Measurements from ENCODE around the gene UPK1B.
"Not testable (repeated sequence)": the region's sequence is repeated elsewhere in the genome, so short reads cannot be mapped to it uniquely, and the experiment has no call there.

Gene UPK1B

DNA sequence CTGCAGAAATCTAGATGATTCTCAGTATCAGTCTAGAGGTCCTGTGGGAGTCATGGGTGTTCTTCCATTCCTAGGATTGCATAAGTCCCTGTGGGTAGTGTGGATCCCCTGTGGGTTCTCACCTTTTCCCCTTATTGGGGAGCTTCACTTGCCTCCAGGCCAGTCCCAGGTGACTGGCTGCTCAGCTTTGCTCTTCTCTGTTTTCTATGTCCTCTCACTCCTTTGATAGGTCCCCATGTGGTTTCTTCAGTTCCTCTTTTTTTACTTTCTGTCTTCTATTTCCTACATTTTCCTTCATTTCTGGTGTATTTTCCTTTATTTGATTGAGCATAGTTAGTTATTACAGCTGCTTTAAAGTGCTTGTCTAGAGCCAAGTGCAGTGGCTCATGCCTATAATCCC, 16.5 kb upstream of the UPK1B start:
- peaks cover 44% of the 10 kb centered on the region for H3K9me3 Mint-ChIP-seq
- H3K4me3 Mint-ChIP-seq = no peak overlapping the region
- no peaks in the 10 kb centered on the region for H3K4me1 Mint-ChIP-seq (ENCODE audit: low read depth)
- no peaks in the 10 kb centered on the region for H3K36me3 Mint-ChIP-seq (ENCODE audit: low read depth)
- H3K27me3 Mint-ChIP-seq = no peaks in the 10 kb centered on the region
- intact Hi-C loops (cut with micrococcal nuclease) = no loop called here
- H3K27ac Mint-ChIP-seq = no peak overlapping the region

DNA sequence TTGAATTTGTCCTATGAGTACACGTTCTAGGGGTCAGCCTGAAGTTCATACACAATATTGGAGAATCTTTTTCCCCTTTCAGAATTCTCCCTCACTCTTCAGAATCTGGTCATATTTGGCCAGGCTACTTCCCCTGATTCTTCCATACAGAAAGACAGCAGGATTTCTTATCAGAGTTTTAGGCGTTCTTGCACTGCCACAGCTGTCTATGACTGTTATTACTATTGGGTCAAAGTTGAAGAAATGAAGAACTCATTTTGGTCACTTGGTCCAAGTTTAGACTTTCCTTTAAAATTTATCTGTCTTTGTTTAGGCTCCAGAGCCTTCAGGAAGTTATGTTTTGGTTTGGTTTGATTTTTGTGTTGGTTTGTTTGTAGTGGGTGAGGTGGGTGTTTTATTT, 15.4 kb upstream of the UPK1B start:
- Mint-ChIP-seq H3K9me3 (peaks cover 50% of the 10 kb centered on the region), H3K27ac (no peak overlapping the region), H3K27me3 (no peaks in the 10 kb centered on the region), H3K36me3 (ENCODE audit: low read depth) (no peaks in the 10 kb centered on the region), H3K4me3 (no peak overlapping the region), H3K4me1 (ENCODE audit: low read depth) (no peaks in the 10 kb centered on the region)
- intact Hi-C loops (cut with micrococcal nuclease) = no loop called here

DNA sequence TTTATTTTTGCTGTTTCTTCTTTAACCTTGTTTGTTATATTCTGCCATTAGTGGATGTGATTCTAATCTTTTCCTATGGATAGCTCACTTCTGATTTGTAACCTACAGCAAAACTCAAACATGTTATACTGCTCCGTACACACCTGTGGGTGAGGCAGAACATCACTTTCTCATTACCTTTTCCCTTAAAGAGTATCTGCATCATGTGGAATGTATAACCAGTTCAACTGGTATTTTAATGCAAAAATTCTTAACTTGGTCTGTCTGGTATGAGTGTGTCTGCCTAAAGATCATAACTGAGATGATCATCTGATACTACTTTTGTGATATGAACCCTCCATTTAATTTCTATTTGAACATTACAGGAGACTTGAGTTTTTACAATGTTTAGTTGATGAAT, 13.0 kb upstream of the UPK1B start:
- no peak overlapping the region for H3K4me3 Mint-ChIP-seq
- no peaks in the 10 kb centered on the region for H3K36me3 Mint-ChIP-seq (ENCODE audit: low read depth)
- intact Hi-C loops (cut with micrococcal nuclease) = no loop called here
- no peaks in the 10 kb centered on the region for H3K27me3 Mint-ChIP-seq
- no peak overlapping the region for H3K27ac Mint-ChIP-seq
- no peaks in the 10 kb centered on the region for H3K4me1 Mint-ChIP-seq (ENCODE audit: low read depth)
- H3K9me3 Mint-ChIP-seq = peaks cover 48% of the 10 kb centered on the region

DNA sequence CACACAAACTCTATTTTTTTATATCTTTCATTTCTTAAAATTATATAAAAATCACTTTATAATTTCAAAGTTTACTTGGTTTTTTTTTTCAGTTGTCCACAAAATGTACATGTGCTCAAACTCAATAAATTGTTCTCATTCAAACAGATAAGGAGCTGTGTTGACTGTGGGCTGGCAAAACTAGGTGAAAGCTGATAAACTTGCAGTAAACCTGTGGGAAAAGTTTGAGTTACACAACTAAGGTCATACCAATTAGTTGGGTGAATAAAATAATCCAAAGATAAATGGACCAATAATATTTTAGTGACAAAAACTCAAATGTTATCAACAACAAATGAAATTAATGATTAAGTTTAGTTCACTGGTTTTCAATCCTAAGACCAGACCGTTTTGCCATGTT, 12.6 kb upstream of the UPK1B start:
- no peaks in the 10 kb centered on the region for H3K36me3 Mint-ChIP-seq (ENCODE audit: low read depth)
- no peaks in the 10 kb centered on the region for H3K27me3 Mint-ChIP-seq
- no peak overlapping the region for H3K27ac Mint-ChIP-seq
- H3K4me3 Mint-ChIP-seq = no peak overlapping the region
- intact Hi-C loops (cut with micrococcal nuclease) = no loop called here
- H3K9me3 Mint-ChIP-seq = peaks cover 48% of the 10 kb centered on the region
- no peaks in the 10 kb centered on the region for H3K4me1 Mint-ChIP-seq (ENCODE audit: low read depth)

DNA sequence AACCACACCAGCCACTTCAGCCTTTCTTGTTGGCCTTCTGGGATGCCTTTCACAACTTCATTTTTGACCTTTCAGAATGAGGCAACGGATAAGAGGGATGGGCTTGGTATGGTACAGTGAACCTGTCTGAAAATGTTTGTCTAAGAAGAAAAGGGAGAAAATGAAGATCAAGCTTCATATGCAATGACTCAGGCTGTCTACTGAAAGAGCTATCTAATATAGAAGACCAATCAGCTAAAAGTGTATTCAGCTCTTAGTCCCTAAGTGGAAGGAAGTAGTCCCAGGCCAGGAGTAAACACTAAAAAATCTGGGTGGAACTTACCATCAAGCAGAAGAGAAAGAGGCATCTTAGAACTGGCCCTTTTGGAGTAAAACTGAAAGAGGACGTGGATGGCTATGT, 12.2 kb upstream of the UPK1B start:
- Mint-ChIP-seq H3K4me1 (ENCODE audit: low read depth) (no peaks in the 10 kb centered on the region), H3K9me3 (peaks cover 47% of the 10 kb centered on the region), H3K36me3 (ENCODE audit: low read depth) (no peaks in the 10 kb centered on the region), H3K27ac (no peak overlapping the region), H3K27me3 (no peaks in the 10 kb centered on the region), H3K4me3 (no peak overlapping the region)
- intact Hi-C loops (cut with micrococcal nuclease) = no loop called here

DNA sequence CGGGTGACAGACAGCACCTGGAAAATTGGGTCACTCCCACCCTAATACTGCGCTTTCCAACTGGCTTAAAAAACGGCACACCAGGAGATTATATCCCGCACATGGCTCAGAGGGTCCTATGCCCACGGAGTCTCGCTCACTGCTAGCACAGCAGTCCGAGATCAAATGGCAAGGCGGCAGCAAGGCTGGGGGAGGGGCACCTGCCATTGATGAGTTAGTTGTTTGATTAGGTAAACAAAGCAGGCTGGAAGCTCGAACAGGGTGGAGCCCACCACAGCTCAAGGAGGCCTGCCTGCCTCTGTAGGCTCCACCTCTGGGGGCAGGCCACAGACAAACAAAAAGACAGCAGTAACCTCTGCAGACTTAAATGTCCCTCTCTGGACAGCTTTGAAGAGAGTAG, 8.7 kb upstream of the UPK1B start:
- peaks cover 43% of the 10 kb centered on the region for H3K9me3 Mint-ChIP-seq
- H3K27me3 Mint-ChIP-seq; H3K36me3 Mint-ChIP-seq (ENCODE audit: low read depth); H3K4me3 Mint-ChIP-seq; H3K27ac Mint-ChIP-seq; H3K4me1 Mint-ChIP-seq (ENCODE audit: low read depth); intact Hi-C loops (cut with micrococcal nuclease): not testable (repeated sequence)

DNA sequence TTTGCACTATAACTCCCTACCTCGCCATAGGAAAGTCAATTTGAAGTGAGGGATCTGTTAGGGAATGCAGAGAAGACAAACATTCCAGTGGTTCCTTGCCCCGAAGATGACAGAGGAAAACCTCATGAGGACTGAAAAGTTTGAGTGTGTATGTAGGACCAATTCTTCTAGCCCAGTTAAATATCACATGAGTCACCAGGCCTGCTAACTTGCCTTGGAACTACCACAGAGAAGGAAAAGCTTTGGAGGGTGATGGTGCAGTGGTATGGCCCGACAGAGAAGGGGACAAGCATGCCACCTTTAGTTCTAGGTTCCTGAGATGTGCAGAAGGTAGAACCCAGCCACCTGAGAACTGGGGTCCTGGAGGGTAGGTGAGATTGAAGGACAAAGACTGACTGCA, 2.6 kb upstream of the UPK1B start:
- Mint-ChIP-seq H3K36me3 (ENCODE audit: low read depth) (no peaks in the 10 kb centered on the region), H3K4me3 (no peak overlapping the region), H3K4me1 (ENCODE audit: low read depth) (peaks cover under 1% of the 10 kb centered on the region), H3K9me3 (peaks cover 11% of the 10 kb centered on the region), H3K27ac (no peak overlapping the region), H3K27me3 (peaks cover 13% of the 10 kb centered on the region)
- intact Hi-C loops (cut with micrococcal nuclease) = no loop called here

DNA sequence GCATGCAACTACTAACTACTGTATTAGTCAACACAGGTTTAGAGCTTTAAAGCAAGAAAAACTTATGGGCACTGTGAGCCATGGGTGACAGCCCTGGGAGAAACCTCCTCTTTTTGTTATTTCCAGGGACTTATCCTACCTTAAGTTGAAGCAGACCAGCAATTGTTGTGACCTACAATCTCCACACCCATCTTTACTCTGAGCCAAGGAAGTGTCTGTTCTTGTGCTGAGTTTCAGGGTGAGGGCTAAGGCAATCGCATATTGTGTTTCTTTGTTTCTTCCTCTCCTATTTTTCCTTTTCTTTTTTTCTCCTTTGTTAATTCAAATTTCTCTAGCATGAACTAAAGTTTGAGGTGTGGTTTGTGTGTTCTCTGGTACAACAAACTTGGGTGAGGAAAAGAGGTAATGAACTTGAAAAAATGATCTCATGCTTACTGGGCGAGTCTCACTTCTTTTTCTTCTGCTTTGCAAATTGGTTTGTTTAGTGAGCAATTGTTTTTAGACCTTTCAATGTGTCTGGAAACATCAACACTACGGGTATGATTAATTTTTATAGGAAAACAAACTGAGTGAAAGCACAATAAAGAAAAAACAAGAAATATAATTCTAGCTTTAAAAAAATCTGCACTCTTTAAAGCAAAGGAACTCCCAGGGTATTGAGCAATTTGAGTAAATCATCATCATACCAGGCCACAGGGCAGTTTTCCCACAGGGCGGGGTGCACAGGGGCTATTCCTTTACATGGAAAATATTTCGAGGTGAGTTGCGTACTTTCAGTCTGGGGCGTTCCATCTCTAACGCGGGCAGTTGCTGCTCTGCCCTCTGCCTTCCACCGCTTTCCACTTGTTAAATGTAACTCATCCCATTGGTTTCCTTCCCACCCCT, 2.7 kb downstream of the UPK1B start:
- Mint-ChIP-seq H3K27ac (no peak overlapping the region), H3K9me3 (no peaks in the 10 kb centered on the region), H3K4me3 (no peak overlapping the region), H3K36me3 (ENCODE audit: low read depth) (no peaks in the 10 kb centered on the region), H3K27me3 (peaks cover 21% of the 10 kb centered on the region), H3K4me1 (ENCODE audit: low read depth) (peaks cover 10% of the 10 kb centered on the region)
- intact Hi-C loops (cut with micrococcal nuclease) = no loop called here

DNA sequence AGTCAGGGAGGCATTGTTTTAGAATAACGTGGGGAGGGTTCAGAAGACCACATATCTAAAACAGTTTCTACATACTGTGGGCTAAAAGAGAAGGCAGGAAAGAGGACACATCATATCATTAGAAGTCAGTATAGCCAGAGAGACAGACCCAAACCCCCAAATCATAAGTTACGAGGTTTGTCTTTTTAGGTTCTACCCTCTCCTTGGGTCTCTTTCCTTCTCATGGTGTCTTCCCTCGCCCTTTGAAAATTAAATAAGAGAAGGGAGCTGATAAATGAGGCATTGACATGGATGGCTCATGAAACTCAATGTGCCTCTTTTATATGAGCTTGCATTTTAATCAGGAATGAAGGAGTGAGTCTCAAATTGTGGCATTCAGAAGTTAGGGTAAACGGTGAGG, 3.4 kb downstream of the UPK1B start:
- Mint-ChIP-seq H3K9me3 (no peaks in the 10 kb centered on the region), H3K36me3 (ENCODE audit: low read depth) (no peaks in the 10 kb centered on the region), H3K27ac (no peak overlapping the region), H3K27me3 (peaks cover 19% of the 10 kb centered on the region), H3K4me3 (no peak overlapping the region), H3K4me1 (ENCODE audit: low read depth) (peaks cover 10% of the 10 kb centered on the region)
- intact Hi-C loops (cut with micrococcal nuclease) = no loop called here

DNA sequence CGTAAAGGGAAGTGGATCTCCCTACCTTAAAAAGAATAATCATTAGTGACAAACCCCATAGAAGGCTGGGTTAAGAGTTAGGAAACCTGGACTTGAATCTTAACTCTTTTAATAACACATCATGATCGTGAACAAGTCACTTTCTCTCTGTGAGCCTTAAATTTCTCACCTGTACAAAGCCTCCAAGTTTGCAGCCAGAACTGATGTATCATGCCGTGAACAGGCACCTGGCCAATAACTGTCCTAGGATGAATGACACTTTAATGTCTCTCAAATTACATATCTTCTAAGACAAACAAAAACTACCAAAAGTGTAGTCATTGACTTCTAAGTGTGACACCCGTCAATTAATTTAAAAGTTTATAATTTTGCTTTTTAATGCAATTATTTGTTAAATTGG, 3.9 kb downstream of the UPK1B start:
- H3K27me3 Mint-ChIP-seq = peaks cover 19% of the 10 kb centered on the region
- no peaks in the 10 kb centered on the region for H3K36me3 Mint-ChIP-seq (ENCODE audit: low read depth)
- no peak overlapping the region for H3K4me3 Mint-ChIP-seq
- intact Hi-C loops (cut with micrococcal nuclease) = no loop called here
- H3K9me3 Mint-ChIP-seq = no peaks in the 10 kb centered on the region
- H3K27ac Mint-ChIP-seq = no peak overlapping the region
- peaks cover 10% of the 10 kb centered on the region for H3K4me1 Mint-ChIP-seq (ENCODE audit: low read depth)

DNA sequence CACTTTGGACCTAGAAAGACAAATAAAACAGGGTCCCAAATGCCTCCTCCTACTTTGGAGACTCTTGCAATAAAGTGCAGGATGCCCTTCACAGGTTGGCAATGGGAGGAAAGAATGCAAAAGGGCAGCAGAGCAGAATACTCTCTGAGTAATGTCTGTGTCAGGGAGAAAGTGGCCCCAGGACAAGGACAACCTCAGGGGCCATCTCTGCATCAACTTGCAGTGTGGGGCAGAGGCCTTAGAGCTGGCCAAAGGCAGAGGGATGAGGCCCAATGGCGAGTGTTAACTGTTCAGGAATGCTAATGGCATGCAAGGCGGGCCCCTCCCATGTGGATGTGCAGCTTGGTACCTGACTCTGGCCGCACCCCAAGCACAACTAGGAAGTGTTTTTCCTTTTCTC, 8.4 kb downstream of the UPK1B start:
- no peaks in the 10 kb centered on the region for H3K9me3 Mint-ChIP-seq
- no peak overlapping the region for H3K27ac Mint-ChIP-seq
- H3K4me3 Mint-ChIP-seq = no peak overlapping the region
- peaks cover 8% of the 10 kb centered on the region for H3K27me3 Mint-ChIP-seq
- peaks cover under 1% of the 10 kb centered on the region for H3K4me1 Mint-ChIP-seq (ENCODE audit: low read depth)
- intact Hi-C loops (cut with micrococcal nuclease) = no loop called here
- H3K36me3 Mint-ChIP-seq (ENCODE audit: low read depth) = no peaks in the 10 kb centered on the region

DNA sequence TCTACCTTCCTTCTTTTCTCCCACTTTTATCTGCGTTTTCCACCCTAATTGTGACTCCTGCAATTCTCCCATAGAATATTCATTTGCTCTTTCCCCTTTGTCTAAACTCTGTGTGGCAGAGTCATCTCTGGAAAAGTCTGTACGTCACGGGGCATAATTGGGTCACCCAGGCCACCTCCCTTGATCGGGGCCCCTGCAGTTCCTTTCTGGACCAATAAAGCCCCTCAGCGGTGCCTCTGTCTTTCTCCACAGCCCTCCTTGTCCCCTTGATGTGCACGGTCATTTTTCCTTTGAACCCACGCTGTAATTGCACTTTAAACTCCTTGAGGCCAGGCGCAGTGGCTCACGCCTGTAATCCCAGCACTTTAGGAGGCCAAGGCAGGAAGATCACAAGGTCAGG, 10.7 kb downstream of the UPK1B start:
- H3K4me3 Mint-ChIP-seq = no peak overlapping the region
- peaks cover 2% of the 10 kb centered on the region for H3K27me3 Mint-ChIP-seq
- no peak overlapping the region for H3K27ac Mint-ChIP-seq
- H3K9me3 Mint-ChIP-seq = no peaks in the 10 kb centered on the region
- H3K4me1 Mint-ChIP-seq (ENCODE audit: low read depth) = no peaks in the 10 kb centered on the region
- no peaks in the 10 kb centered on the region for H3K36me3 Mint-ChIP-seq (ENCODE audit: low read depth)
- intact Hi-C loops (cut with micrococcal nuclease) = no loop called here

DNA sequence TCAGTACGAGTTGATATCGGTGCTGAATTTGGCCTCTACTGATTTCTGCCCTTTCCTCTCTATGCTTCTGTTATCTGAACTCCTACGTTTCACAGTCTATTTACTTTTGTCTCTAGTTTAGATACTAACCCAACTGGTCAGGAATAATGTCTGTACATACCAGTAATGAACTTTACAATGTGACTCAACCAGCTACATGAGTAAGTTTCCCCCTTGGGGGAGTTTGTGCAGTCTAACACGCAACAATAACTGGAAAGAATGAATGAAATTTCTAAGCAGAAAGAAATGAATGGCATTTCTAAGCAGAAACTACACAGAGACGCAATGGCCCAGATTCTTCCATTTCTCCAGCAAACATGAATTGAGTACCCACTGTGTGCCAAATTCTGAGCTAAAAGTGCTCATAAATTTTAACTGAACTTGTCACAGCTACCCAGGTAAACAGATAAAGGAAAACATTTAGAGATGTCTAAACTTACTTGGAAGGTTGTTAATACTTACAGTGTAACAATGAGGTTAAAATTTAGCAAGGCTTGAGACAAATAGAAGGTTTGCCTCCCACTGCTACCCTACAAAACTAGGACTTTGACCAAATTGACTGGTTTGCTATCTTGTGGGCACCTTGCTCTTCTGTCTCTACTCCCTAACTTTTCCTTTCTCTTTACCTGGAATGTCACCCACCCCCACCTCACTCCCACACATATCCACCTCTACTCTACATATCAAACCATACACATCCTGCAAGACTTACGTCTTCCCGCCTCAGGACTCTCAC, 11.6 kb downstream of the UPK1B start:
- Mint-ChIP-seq H3K36me3 (ENCODE audit: low read depth) (no peaks in the 10 kb centered on the region), H3K27me3 (peaks cover 2% of the 10 kb centered on the region), H3K4me1 (ENCODE audit: low read depth) (no peaks in the 10 kb centered on the region), H3K9me3 (no peaks in the 10 kb centered on the region), H3K4me3 (no peak overlapping the region), H3K27ac (no peak overlapping the region)
- intact Hi-C loops (cut with micrococcal nuclease) = no loop called here

DNA sequence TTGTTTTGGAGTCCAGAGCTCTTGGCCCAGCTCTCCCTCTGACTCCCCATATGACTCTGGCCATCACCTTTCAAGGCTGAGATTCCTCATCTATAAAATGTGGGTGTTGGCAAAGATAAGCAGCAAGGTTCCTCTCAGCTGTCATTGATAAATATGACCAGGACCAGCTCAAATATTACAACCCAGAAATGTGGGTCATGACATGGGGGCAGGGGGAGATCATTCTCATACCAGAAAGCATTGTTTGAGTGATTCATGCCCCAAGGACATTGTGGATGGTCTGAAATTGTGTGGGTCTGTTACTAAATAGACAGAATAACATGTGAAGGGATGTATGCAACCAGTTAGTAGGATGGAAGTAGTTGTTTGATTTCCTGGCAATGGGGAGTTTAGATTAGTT, 13.9 kb downstream of the UPK1B start:
- no peaks in the 10 kb centered on the region for H3K4me1 Mint-ChIP-seq (ENCODE audit: low read depth)
- H3K27ac Mint-ChIP-seq = no peak overlapping the region
- H3K4me3 Mint-ChIP-seq = no peak overlapping the region
- H3K27me3 Mint-ChIP-seq = peaks cover 2% of the 10 kb centered on the region
- H3K36me3 Mint-ChIP-seq (ENCODE audit: low read depth) = no peaks in the 10 kb centered on the region
- intact Hi-C loops (cut with micrococcal nuclease) = no loop called here
- no peaks in the 10 kb centered on the region for H3K9me3 Mint-ChIP-seq
